Superior temporal gyrus (tissue), 1 donor: ENCODE data around the gene PLG.
"Not testable (repeated sequence)": the region's sequence is repeated elsewhere in the genome, so short reads cannot be mapped to it uniquely, and the experiment has no call there.

Experiments used
- DNase-seq: peaks from one replicate; pipeline ENCODE4 v3.0.0-alpha.2; 2016; ENCODE audit errors: extremely low spot score

PLG gene

GRCh38 chr6:160701918-160702680, at the start of gene PLG:
Gene PLG (plus strand): TSS chr6:160702244. CDS start chr6:160702305, 61 bp downstream.
- not testable (repeated sequence) for DNase-seq

- no peak for DNase-seq
Observed at GRCh38 chr6:160659562-160659961, 42.5 kb upstream of the PLG start.

GRCh38 chr6:160661216-160661615, 40.8 kb upstream of the PLG start:
- DNase-seq = no peak

- DNase-seq = no peak
Observed at GRCh38 chr6:160662429-160662828, 39.6 kb upstream of the PLG start.

GRCh38 chr6:160662842-160663241, 39.2 kb upstream of the PLG start:
- no peak for DNase-seq

- not testable (repeated sequence) for DNase-seq
Observed at GRCh38 chr6:160664198-160664597, 37.8 kb upstream of the PLG start, which contains the start of gene LPA. Gene LPA (minus strand): TSS chr6:160664275. CDS start chr6:160664214, 61 bp downstream.

GRCh38 chr6:160667639-160668481, 34.2 kb upstream of the PLG start:
- no peak for DNase-seq

GRCh38 chr6:160668589-160668988, 33.5 kb upstream of the PLG start:
- DNase-seq = no peak

GRCh38 chr6:160676418-160676817, 25.6 kb upstream of the PLG start:
- not testable (repeated sequence) for DNase-seq

GRCh38 chr6:160678230-160678629, 23.8 kb upstream of the PLG start:
- DNase-seq = no peak

GRCh38 chr6:160678744-160679401, 23.2 kb upstream of the PLG start:
- DNase-seq = no peak

GRCh38 chr6:160679402-160679769, 22.7 kb upstream of the PLG start:
- no peak for DNase-seq

- not testable (repeated sequence) for DNase-seq
Observed at GRCh38 chr6:160685101-160685761, 16.8 kb upstream of the PLG start.

- no peak for DNase-seq
Observed at GRCh38 chr6:160685762-160686450, 16.1 kb upstream of the PLG start.

GRCh38 chr6:160690458-160690857, 11.6 kb upstream of the PLG start:
- no peak for DNase-seq

- DNase-seq = no peak
Observed at GRCh38 chr6:160691617-160692016, 10.4 kb upstream of the PLG start.

- no peak for DNase-seq
Observed at GRCh38 chr6:160692369-160692959, 9.6 kb upstream of the PLG start.

- DNase-seq = not testable (repeated sequence)
Observed at GRCh38 chr6:160695025-160695424, 7.0 kb upstream of the PLG start.

GRCh38 chr6:160695622-160696021, 6.4 kb upstream of the PLG start:
- not testable (repeated sequence) for DNase-seq

- DNase-seq = peak; percentile 14
Observed at GRCh38 chr6:160696884-160697283, 5.2 kb upstream of the PLG start.

GRCh38 chr6:160697826-160698225, 4.2 kb upstream of the PLG start:
- no peak for DNase-seq
